ENCODE results near the gene DUSP9.

DNA sequence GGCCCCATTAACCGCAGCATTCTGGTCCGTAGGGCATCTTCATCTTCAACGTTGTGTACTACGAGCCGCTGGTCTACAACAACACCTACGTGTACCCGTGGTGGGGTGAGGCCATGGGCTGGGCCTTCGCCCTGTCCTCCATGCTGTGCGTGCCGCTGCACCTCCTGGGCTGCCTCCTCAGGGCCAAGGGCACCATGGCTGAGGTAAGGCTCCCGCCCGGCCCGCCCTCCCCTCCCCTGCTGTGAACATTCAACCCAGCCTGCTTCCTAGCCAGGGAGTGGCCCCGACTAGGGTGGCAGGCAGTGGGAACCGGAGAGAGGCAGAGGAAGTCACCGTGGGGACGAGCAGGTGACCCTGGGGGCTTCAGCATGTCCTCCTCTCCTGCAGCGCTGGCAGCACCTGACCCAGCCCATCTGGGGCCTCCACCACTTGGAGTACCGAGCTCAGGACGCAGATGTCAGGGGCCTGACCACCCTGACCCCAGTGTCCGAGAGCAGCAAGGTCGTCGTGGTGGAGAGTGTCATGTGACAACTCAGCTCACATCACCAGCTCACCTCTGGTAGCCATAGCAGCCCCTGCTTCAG, 47.8 kb downstream of the DUSP9 start:
- TF ChIP-seq, protein P1, sequence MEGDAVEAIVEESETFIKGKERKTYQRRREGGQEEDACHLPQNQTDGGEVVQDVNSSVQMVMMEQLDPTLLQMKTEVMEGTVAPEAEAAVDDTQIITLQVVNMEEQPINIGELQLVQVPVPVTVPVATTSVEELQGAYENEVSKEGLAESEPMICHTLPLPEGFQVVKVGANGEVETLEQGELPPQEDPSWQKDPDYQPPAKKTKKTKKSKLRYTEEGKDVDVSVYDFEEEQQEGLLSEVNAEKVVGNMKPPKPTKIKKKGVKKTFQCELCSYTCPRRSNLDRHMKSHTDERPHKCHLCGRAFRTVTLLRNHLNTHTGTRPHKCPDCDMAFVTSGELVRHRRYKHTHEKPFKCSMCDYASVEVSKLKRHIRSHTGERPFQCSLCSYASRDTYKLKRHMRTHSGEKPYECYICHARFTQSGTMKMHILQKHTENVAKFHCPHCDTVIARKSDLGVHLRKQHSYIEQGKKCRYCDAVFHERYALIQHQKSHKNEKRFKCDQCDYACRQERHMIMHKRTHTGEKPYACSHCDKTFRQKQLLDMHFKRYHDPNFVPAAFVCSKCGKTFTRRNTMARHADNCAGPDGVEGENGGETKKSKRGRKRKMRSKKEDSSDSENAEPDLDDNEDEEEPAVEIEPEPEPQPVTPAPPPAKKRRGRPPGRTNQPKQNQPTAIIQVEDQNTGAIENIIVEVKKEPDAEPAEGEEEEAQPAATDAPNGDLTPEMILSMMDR (IDR thresholded peaks at IDR 0.05), result no peak
- no peak for TF ChIP-seq POLR2A (IDR thresholded peaks at IDR 0.05)

Measured in thyroid gland (tissue), 4 donors.